ENCODE measurements around the gene PCED1B.

DNA sequence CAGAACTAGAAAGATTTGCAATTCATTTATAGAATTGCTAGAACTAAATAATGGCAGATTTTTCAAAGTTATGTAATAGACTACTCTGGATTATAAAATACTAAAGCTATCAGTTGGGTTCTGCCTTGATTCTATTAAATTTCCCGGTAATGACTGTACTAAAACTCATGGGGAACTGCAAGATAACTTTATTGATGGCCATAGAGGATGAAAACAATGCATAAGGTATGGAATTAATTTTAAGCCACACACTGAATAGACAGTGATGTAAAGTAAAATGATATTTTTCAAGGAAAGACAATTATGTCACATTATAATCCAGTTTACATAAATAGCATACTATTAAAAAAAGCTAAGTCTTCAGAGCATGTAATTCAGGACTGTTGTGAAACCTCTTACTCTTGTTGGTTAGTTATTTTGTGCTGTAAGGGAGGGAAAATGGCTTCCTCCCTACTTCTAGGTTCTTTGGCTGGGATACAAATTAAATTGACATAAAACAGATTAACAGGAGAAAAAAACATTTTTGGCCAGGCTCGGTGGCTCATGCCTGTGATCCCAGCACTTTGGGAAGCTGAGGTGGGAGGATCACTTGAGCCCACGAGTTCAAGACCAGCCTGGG, 134.7 kb downstream of the PCED1B start:
- TF ChIP-seq, protein P1, sequence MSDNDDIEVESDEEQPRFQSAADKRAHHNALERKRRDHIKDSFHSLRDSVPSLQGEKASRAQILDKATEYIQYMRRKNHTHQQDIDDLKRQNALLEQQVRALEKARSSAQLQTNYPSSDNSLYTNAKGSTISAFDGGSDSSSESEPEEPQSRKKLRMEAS (IDR thresholded peaks at IDR 0.05) = no peak
- TF ChIP-seq ELF1 (IDR thresholded peaks at IDR 0.05; ENCODE audit: borderline replicate concordance, low read depth) (no peak), POLR2AphosphoS5 (IDR thresholded peaks at IDR 0.05; ENCODE audit: low read depth, low read length) (no peak), CEBPB (IDR thresholded peaks at IDR 0.05; ENCODE audit: low read depth) (no peak), EZH2phosphoT487 (IDR thresholded peaks at IDR 0.05; ENCODE audit: borderline replicate concordance) (no peak), ZNF274 (IDR thresholded peaks at IDR 0.05; ENCODE audit: low read depth, low read length) (no peak), POLR2A (IDR thresholded peaks at IDR 0.05; ENCODE audit: borderline replicate concordance, extremely low read depth, insufficient read depth, insufficient read length) (no peak), CBX3 (IDR thresholded peaks at IDR 0.05; ENCODE audit: low read depth) (no peak), JUND (IDR thresholded peaks at IDR 0.05) (no peak), SRF (IDR thresholded peaks at IDR 0.05; ENCODE audit: low read depth) (no peak)
- TF ChIP-seq, protein P2, sequence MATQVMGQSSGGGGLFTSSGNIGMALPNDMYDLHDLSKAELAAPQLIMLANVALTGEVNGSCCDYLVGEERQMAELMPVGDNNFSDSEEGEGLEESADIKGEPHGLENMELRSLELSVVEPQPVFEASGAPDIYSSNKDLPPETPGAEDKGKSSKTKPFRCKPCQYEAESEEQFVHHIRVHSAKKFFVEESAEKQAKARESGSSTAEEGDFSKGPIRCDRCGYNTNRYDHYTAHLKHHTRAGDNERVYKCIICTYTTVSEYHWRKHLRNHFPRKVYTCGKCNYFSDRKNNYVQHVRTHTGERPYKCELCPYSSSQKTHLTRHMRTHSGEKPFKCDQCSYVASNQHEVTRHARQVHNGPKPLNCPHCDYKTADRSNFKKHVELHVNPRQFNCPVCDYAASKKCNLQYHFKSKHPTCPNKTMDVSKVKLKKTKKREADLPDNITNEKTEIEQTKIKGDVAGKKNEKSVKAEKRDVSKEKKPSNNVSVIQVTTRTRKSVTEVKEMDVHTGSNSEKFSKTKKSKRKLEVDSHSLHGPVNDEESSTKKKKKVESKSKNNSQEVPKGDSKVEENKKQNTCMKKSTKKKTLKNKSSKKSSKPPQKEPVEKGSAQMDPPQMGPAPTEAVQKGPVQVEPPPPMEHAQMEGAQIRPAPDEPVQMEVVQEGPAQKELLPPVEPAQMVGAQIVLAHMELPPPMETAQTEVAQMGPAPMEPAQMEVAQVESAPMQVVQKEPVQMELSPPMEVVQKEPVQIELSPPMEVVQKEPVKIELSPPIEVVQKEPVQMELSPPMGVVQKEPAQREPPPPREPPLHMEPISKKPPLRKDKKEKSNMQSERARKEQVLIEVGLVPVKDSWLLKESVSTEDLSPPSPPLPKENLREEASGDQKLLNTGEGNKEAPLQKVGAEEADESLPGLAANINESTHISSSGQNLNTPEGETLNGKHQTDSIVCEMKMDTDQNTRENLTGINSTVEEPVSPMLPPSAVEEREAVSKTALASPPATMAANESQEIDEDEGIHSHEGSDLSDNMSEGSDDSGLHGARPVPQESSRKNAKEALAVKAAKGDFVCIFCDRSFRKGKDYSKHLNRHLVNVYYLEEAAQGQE (IDR thresholded peaks at IDR 0.05; ENCODE audit: low read depth) = no peak
- TF ChIP-seq, protein P3, sequence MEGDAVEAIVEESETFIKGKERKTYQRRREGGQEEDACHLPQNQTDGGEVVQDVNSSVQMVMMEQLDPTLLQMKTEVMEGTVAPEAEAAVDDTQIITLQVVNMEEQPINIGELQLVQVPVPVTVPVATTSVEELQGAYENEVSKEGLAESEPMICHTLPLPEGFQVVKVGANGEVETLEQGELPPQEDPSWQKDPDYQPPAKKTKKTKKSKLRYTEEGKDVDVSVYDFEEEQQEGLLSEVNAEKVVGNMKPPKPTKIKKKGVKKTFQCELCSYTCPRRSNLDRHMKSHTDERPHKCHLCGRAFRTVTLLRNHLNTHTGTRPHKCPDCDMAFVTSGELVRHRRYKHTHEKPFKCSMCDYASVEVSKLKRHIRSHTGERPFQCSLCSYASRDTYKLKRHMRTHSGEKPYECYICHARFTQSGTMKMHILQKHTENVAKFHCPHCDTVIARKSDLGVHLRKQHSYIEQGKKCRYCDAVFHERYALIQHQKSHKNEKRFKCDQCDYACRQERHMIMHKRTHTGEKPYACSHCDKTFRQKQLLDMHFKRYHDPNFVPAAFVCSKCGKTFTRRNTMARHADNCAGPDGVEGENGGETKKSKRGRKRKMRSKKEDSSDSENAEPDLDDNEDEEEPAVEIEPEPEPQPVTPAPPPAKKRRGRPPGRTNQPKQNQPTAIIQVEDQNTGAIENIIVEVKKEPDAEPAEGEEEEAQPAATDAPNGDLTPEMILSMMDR (IDR thresholded peaks at IDR 0.05 in 2 of 3, conservative IDR thresholded peaks at IDR 0.05 in 1 of 3; ENCODE audit: borderline replicate concordance in 1 of 3, insufficient read depth in 1 of 3, low read depth in 2 of 3, low read length in 2 of 3) = no peak
- TF ChIP-seq, protein P4, sequence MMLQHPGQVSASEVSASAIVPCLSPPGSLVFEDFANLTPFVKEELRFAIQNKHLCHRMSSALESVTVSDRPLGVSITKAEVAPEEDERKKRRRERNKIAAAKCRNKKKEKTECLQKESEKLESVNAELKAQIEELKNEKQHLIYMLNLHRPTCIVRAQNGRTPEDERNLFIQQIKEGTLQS (IDR thresholded peaks at IDR 0.05) = no peak

All from HCT116 (cell line).